GM13976 (cell line): Measurements from ENCODE around the gene CDK10.

ENCODE experiments used
- DNase-seq: peaks from one replicate; pipeline ENCODE4 v3.0.0; 2012; ENCODE audit warnings: low spot score
- CTCF ChIP-seq: IDR thresholded peaks from 2 replicates; pipeline ENCODE4 v1.5.1; 2012; ENCODE audit warnings: borderline replicate concordance, mild to moderate bottlenecking; ENCODE audit not compliant: insufficient read depth; ENCODE audit errors: extremely low read depth, missing control alignments, control extremely low read depth
- in situ Hi-C: fragments of 300-500 bp; cut with MboI; formaldehyde crosslinking; loops from one replicate; pipeline ENCODE4 v1.12.0; 2022; ENCODE audit warnings: low sequenced_read_pairs, mixed read lengths, inconsistent platforms; ENCODE audit not compliant: unreplicated experiment

Gene CDK10

GRCh38 chr16:89686520-89687091, at the start of gene CDK10:
Gene CDK10 (plus strand): TSS chr16:89686689. CDS start chr16:89686711, 22 bp downstream.
- no peak for TF ChIP-seq CTCF
- DNase-seq = peak; percentile 98
- in situ Hi-C loops = no loop called here

GRCh38 chr16:89637379-89637778, 49.1 kb upstream of the CDK10 start:
- no peak for TF ChIP-seq CTCF
- in situ Hi-C loops = no loop called here
- no peak for DNase-seq

- in situ Hi-C loops = no loop called here
- no peak for TF ChIP-seq CTCF
- DNase-seq = no peak
Measured at GRCh38 chr16:89638455-89638854, 48.0 kb upstream of the CDK10 start.

GRCh38 chr16:89639385-89639784, 47.1 kb upstream of the CDK10 start:
- DNase-seq = no peak
- no peak for TF ChIP-seq CTCF
- in situ Hi-C loops = no loop called here

- in situ Hi-C loops = no loop called here
- TF ChIP-seq CTCF = no peak
- no peak for DNase-seq
Measured at GRCh38 chr16:89641458-89642119, 44.9 kb upstream of the CDK10 start.

GRCh38 chr16:89642574-89642973, 43.9 kb upstream of the CDK10 start:
- DNase-seq = no peak
- in situ Hi-C loops = no loop called here
- TF ChIP-seq CTCF = no peak
